ENCODE results near the gene RGL1.

The RGL1 gene

GRCh38 chr1:183916574-183916973 is 111.7 kb downstream of the RGL1 start:
- no peak for DNase-seq (ENCODE audit: low spot score)

GRCh38 chr1:183918589-183918988 is 113.7 kb downstream of the RGL1 start:
- DNase-seq (ENCODE audit: low spot score), result no peak

- DNase-seq (ENCODE audit: low spot score), result no peak
Observed at GRCh38 chr1:183920651-183921050, 115.7 kb downstream of the RGL1 start.

- DNase-seq (ENCODE audit: low spot score), result no peak
Observed at GRCh38 chr1:183922197-183922596, 117.3 kb downstream of the RGL1 start.

- DNase-seq (ENCODE audit: low spot score), result no peak
Observed at GRCh38 chr1:183925947-183926346, 121.0 kb downstream of the RGL1 start.

- DNase-seq (ENCODE audit: low spot score), result no peak
Observed at GRCh38 chr1:183926983-183927382, 122.1 kb downstream of the RGL1 start.

GRCh38 chr1:183931646-183932271 is 126.8 kb downstream of the RGL1 start:
- DNase-seq (ENCODE audit: low spot score), result no peak

- DNase-seq (ENCODE audit: low spot score), result no peak
Observed at GRCh38 chr1:183932412-183932811, 127.5 kb downstream of the RGL1 start.

- no peak for DNase-seq (ENCODE audit: low spot score)
Observed at GRCh38 chr1:183933528-183934179, 128.7 kb downstream of the RGL1 start.

- no peak for DNase-seq (ENCODE audit: low spot score)
Observed at GRCh38 chr1:183934314-183934713, 129.4 kb downstream of the RGL1 start.

- DNase-seq (ENCODE audit: low spot score), result no peak
Observed at GRCh38 chr1:183936009-183936408, 131.1 kb downstream of the RGL1 start.

- DNase-seq (ENCODE audit: low spot score), result no peak
Observed at GRCh38 chr1:183936791-183937190, 131.9 kb downstream of the RGL1 start.

GRCh38 chr1:183937611-183938010 is 132.7 kb downstream of the RGL1 start:
- no peak for DNase-seq (ENCODE audit: low spot score)

- DNase-seq (ENCODE audit: low spot score), result no peak
Observed at GRCh38 chr1:183941001-183941400, 136.1 kb downstream of the RGL1 start.

- DNase-seq (ENCODE audit: low spot score), result no peak
Observed at GRCh38 chr1:183942933-183943693, 138.2 kb downstream of the RGL1 start.

- DNase-seq (ENCODE audit: low spot score), result no peak
Observed at GRCh38 chr1:183945428-183946319, 140.8 kb downstream of the RGL1 start.

GRCh38 chr1:183946320-183946613 is 141.3 kb downstream of the RGL1 start:
- no peak for DNase-seq (ENCODE audit: low spot score)

GRCh38 chr1:183947988-183948387 is 143.1 kb downstream of the RGL1 start:
- no peak for DNase-seq (ENCODE audit: low spot score)

- DNase-seq (ENCODE audit: low spot score), result no peak
Observed at GRCh38 chr1:183952101-183952500, 147.2 kb downstream of the RGL1 start.

- DNase-seq (ENCODE audit: low spot score), result no peak
Observed at GRCh38 chr1:183953031-183953430, 148.1 kb downstream of the RGL1 start.

GRCh38 chr1:183954496-183954895 is 149.6 kb downstream of the RGL1 start:
- DNase-seq (ENCODE audit: low spot score), result no peak

GRCh38 chr1:183956559-183957188 is 151.8 kb downstream of the RGL1 start:
- no peak for DNase-seq (ENCODE audit: low spot score)

All from hematopoietic multipotent progenitor cell treated with erythropoietin and hydrocortisone succinate and interleukin-3 and kit ligand, for 17 days (in vitro differentiated cells).